GM18861 (cell line): ENCODE measurements around the gene UBXN4.
"Not testable (repeated sequence)": the region's sequence is repeated elsewhere in the genome, so short reads cannot be mapped to it uniquely, and the experiment has no call there.

Source experiments
- ATAC-seq: cut with Tn5 transposase; IDR thresholded peaks from one replicate; pipeline ENCODE4 v1.9.1; 2021; ENCODE audit not compliant: unreplicated experiment

The UBXN4 gene

DNA sequence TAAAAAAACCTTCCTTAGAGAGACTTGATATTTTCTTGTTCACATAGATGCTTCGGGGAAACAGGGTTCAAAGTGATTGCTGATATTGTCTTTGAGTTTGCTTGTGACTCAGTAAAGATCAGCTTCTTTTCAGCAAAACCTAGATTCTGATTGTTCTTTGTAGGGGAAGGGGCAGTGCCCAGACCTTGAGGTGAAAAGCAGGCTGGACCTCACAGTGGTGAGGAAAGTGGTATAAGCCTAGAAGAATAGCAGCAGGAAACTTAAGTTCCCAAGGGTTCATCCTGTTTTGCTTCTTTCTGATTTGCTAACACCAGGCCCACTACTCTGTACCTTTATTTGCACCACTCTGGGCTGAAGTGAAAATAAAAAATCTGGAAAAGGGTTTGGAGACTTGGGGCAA, 20.9 kb downstream of the UBXN4 start:
- no peak for ATAC-seq

DNA sequence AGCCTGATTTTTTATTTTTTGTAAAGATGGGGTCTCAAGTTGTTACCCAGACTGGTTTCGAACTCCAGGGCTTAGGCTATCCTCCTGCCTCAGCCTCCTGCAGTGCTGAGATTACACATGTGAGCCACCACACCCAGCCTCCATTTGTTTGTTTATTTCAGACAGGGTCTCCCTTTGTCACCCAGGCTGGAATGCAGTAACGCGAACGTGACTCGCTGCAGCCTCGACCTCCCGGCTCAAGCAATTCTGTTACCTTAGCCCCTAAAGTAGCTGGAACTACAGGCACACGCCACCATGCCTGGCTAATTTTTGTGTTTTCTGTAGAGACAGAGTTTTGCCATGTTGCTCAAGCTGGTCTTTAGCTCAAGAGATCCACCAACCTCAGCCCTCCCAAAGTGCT, 27.2 kb downstream of the UBXN4 start:
- ATAC-seq: no peak

DNA sequence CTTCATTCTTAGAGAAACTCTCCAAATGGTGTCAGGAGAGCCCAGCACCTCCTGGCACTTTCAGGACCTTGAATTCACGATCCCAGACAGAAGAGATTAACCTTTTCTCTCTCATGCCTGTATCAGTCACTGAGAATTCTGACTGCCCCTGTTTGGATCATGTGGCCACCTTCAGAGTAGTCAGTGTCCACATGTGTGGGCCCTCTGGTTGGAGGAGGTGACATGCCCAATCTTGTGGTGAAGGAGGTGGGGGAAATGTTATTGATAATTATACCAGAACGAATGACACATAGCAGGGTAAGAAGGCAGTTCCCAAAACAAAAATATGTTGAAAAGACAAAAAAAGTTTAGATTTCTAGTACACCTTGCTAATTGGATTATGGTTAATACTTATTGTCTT, 31.7 kb downstream of the UBXN4 start:
- no peak for ATAC-seq

DNA sequence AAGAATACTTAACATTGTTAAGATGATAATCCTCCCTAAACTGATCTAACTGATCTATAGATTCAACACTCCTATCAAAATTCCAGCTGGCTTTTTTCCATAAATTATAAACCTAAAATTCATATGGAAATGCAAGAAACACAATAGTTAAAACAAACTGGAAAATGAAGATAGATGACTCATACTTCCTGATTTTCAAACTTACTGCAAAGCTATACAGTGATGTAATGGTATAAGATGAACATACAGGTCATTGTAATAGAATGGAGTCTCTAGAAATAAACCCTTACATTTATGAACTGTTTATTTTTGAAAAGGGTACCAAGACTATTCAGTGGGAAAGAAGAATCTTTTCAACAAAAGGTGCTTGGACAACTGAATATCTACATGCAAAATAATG, 32.3 kb downstream of the UBXN4 start:
- ATAC-seq: no peak

DNA sequence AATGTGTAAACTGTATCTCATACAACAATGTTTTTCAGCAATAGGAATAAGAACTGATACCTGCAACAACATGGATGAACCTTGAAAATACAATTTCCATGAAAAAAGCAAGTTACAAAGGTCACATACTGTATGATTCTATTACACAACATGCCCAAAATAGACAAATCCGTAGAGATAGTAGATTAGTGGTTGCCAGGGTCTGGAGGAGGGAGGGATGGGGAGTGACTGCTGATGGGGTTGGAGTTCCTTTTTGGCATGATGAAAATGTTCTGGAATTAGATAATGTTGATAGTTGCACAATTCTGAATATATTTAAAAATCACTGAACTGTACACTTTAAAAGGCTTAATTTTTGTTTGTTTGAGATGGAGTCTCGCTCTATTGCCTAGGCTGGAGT, 33.8 kb downstream of the UBXN4 start:
- no peak for ATAC-seq

DNA sequence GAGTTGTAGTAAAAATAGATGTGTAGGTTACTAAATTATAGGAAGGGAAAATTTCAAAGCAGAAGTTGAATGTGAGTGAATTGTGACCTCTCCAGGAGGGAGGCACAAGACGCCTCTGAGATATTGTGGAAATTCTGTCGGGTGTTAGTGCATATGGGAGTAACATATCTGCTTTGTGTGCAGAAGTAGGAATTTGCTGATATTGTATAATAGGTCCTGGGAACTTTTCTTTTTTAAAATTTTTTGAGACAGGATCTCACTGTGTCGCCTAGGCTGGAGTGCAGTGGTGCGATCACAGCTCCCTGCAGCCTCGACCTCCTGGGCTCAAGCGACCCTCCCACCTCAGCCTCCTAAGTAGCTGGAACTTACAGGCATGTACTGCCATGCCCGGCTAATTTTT, 34.7 kb downstream of the UBXN4 start:
- no peak for ATAC-seq

DNA sequence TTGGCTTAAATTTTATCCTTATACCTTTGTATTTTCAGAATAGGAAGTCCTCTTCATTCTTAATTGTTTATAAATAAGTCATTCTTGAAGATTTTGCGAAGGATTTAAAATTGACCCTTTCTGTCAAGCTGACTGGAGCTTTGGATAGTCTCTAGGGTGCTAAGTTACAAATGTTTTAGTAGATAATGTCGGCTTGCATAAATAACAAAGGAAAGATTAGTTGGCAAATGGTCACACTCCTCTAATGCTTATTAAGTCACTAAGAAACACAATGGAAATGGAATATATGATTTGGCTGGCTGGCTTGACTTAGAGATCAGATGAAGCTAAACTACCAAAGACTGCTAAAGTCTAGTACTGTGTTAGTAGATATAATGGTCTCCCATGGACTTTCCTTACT, 40.6 kb downstream of the UBXN4 start:
- ATAC-seq: no peak

DNA sequence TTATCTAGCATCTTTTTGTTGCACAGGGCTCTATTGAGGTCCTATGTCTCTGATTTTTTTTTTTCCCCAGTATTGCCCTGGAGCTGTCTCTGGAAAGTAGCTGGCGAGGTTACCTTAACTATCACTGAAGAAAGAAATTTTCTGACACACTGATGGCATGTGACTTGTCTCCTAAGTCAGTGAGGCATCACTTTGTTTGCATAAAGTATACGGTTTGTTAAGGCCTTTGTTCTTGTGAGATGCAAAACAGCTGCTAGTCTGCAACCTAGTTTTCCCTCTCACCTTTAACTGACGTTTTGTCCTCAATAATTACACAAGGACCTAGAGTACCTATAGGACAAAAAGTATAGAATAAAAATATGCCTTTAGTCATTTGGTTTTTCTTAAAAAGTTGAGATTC, 41.8 kb downstream of the UBXN4 start:
- peak; percentile 52 for ATAC-seq

DNA sequence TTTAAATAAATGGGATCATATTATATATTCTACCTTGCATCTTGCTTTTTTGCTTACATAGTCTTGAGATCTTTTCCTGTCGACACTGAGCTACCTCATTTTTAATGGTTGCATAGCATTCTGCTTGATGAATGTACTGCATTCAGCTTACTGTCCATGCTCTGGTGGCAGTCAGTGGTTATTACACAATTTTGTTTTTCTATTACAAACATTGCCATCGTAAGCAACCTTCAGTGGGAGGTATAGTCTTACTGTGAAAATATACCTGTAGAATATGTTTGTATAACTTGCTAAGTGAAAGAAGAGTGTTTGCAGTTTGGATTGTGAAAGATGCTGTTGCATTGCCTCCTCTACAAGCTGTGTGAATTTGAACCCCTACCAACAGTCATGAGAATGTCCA, 43.4 kb downstream of the UBXN4 start:
- no peak for ATAC-seq

DNA sequence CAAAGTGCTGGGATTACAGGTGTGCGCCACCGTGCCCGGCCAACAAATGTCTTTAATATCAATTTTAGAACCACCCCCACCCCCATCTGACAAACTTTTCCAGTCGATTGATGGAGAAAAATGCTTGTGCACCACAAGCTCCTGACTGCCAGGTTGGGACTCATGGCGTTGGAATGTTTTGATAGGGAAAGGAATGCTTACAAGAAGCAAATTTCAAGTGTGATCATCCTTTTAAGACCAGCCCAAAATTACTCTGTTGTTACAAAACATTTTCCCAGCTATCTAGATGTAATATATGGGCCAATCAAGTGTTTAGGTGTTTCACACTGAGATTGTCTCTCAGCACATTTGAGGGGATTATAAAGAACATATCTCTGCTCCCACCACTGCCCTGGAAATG, 45.2 kb downstream of the UBXN4 start:
- no peak for ATAC-seq

DNA sequence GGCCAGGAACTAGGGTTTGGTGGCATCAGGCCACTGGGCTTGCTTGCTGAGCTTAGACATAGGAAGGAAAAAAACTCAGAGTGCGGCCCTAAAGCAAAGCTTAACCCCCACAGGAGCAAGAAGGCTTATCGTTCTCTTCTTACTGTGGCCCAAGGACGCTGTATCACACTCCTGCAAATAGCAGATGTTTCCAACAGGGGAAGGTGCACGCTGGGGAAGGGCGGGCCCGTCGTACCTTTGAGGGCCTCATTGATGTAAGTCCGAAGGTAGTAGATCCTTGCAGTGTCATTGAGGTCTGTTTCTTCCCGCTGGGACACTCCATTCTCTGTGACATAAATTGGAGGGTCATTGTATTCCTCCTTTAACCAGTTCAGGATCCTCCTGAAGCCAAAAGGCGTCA, 48.8 kb downstream of the UBXN4 start:
- ATAC-seq: no peak

DNA sequence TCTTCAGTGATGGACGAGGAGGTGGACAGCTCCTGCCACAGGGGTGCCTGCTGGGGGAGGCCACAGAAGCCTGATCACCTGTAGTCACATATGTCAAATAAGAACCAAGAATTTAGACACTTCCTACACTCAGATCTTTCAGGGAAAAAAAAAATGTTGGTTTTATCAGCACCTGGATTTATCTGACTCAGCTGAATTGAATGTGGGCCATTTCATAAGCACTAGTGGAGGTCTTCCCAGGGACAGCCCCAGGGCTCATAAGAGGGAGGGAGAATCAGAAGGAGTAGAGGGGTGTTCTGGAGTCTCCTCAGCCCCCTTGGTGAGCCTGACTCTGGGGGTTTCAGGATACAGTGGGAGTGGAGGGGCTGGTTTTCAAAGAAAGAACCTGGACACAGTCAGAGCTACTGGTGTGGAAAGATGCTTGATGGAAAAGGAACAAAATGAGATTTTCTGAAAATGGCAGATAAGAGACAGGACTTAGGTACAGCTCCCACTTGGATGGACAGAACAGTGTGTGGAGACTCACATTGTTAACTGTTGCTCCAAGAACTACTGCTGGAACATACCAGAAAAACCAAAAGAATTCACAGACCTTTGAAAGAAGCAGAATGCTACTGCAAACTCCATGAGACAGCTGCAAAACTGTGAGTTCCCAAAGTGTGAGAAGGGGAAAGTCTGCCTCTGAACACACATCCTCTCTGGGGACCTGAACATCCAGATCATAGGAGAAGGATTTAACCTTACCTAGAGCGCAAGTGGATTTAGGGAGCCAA, 49.9 kb downstream of the UBXN4 start:
- no peak for ATAC-seq

DNA sequence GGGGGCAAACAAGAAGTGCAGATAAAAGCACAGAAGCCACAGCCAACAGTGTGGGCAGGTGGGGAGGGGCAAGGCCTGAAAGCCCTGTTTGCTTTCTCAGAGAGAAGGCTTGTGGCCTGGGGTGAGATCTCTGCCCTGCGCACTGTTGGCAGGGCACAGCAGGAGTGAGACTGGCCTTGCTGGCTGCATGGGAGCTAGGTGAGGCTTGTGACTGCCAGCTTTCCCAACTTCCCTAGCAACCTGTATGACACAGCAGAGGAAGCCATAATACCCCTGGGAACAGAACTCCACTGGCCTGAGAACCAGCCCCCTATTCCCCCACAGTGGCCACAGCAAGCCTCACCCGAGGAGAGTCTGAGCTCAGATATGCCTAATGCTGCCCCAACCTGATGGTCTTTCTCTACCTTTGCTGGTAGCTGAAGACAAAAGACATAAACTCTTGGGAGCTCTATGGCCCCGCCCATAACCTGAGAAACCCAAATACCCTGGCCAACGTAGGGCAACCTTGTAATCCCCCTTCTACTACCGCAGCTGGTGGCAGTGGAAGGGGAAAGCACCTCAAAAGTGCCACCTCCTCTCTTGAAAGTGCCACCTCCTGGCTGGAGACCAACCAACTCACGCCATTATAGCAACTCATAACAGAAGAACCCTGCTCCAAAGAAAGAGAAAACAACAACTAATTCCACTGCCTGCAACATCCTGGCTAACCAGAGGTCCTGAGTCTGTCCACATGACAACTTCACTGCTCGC, 50.9 kb downstream of the UBXN4 start:
- no peak for ATAC-seq

DNA sequence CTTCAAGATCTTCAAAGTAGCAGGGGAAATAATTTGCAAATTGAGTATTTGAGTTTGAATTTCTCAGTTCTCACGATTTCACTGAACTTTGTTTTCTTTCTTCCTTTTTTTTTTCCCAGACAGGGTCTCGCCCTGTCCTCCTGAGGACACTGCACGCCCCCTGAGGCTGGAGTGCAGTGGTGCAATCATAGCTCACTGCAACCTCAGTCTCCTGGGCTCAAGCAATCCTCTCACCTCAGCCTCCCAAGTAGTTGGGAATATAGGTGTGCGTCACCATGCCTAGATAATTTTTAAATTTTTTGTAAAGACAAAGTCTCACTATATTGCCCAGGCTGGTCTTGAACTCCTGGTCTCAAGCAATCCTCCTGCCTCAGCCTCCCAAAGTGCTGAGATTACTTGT, 54.0 kb downstream of the UBXN4 start:
- ATAC-seq: not testable (repeated sequence)

DNA sequence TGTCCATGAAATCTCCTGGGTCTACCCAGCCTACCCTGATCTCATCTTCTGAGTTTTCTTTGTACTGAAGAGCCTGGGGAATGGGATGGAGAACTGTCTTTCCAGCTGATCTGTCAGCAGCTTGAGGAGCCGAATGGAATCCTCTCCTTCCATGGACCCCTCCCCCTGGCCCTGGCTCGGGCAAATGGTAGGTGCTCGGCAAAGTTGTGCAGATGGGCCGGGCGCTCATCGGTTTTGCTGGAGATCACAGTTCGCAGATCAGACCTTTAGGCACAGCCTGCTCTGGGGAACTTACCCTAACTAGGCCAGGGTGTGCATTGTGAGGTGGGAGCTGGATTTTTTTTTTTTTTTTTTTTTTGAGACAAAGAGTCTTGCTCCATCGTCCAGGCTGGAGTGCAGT, 55.0 kb downstream of the UBXN4 start:
- no peak for ATAC-seq

DNA sequence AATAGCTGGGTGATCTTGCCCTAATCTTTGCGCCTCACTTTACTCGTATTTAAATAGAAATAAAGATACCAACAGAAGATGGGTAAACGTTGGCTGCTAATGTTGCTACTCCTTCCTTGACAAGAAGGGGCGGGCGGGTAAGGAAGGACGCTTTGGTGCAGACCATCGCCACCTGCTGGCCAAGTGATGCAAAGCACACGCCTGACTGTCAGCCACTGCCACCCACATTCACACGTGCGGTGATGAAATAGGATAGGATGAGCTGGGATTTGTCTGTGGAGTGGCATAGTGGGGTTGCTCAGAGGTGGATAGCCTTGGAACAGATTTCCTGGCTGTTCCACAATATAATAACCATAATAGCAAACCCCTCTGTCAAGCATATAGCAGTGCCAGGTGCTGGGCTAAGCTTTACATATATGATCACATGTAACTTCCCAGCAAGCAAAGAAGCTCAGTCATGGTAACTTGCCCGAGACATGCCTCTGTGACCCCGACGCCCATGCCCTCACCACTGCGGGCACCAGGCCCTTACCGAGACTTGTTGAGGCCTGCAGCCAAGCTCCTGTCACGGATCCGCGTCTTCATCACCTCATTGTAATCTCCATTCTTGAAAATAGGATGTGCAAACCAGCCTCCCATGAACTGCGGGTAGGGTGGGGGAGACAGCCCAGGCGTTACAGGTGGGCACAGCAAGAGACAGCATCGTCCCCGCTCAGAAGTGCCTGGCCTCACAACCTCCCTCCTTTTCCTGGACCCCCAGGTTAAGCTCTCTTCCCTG, 56.0 kb downstream of the UBXN4 start:
- peak; percentile 60 for ATAC-seq

DNA sequence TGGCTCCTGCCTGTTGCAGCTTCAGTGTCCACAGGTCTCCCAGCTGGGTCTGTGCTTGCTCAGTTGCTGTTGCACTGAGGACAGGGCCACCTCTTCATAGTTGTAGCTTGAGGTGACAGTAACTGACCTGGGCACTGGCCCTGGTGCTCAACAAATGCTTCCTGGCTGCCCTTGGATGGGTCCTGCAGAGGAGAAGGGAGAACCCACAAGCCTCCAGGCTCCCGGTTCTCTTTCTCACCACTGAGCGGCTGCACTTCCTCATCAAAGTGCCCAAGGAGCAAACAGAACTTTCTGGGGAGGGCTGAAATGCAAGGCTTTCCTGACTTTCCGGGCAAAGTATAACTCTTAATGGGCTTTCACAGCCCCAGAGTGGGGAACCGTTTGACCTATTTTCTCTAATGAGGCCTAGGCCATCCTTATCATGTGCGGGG, 56.6 kb downstream of the UBXN4 start:
- no peak for ATAC-seq

DNA sequence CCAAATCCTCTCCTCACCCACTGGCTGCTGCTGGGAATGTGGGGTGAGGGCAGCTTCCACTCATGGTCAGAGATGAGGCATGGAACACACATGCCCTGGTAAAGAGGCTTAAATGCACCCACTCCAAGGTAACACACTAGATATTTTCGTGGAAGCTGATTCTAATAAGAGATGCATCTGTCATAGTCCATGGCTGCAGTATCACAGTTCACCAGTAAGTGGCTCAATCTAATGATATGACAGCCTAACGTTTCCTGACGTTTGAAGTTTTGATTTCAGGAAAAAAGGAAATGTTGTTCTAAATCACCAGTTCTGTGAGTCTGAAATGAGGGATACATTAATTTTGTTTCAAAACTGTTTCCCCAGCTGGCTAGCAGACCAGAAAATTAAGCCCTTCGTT, 57.1 kb downstream of the UBXN4 start:
- no peak for ATAC-seq

DNA sequence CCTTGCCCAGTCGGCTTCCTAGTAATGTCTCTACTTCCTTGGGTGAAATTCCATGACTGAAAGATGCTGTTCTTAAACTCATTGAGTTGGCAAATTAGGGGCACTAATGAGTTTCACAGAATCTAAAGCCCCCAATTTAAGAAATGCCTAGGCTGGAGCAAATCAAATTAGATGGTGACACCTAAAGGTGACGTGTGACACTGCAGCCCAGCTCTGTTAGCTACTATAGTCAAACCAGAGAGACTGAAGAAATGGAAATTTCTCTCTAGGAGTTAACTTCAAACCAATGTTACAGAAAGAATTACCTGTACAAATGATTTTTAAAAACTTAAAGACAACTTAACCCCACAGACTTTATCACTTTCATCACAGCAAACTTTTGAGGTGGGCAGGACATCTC, 58.1 kb downstream of the UBXN4 start:
- no peak for ATAC-seq

DNA sequence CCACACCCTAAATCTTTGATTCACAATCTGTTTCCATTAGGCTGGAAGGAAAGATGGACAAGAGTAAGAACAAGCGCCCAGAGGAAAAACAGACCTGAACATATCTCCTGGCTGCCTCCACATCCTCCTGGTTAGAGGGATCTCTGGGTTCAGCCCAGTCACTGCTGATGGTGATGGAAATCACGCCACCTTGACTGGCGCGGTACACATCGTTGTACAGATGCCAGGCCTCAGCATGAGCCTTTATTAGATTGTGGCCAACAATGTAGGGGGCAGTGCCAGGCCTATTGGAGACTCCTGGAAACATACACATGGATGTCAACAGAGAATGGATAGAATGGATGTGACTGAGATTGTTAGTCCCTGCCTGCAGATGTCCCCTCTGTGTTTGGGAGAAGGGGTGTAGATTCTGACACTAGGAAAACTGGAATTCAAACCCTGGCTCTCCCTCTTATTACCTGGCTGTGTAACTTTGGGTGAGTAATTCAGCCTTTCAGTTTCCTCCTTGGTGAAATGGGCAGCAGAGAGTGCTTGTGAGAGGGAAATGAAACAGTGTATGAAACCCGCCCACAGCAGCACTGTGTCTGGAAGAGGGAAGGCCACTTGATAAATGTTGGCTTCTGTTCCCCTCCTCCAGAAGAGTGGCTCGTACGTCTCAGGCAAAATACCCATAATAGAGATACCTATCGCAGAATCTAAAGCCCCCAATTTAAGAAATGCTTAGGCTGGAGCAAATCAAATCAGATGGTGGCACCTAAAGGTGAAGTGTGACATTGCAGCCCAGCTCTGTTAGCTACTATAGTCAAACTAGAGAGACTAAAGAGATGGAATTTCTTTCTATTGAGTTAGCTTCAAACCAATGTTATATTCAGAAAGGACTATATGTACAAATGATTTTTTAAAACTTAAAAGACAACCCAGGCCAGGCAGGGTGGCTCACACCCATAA, 59.1 kb downstream of the UBXN4 start:
- no peak for ATAC-seq

DNA sequence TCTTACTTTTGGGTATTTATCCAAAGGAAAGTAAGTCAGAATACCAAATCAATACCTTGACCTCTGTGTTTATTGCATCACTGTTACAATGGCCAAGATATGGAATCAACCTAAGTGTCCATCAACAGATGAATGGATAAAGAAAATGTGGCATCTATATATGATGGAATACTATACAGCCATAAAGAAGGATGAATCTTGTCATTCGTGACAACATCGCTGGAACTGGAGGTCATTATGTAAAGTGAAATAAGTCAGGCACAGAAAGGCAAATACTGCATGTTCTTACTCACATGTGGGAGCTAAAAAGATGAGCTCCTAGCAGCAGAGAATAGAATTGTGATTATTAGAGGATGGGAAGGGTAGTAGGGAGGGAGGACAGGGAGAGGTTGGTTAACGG, 60.7 kb downstream of the UBXN4 start:
- no peak for ATAC-seq
